Stimulated activated naive CD8-positive, alpha-beta T cell treated with anti-CD3 and anti-CD28 coated beads, Interleukin-15, Interleukin-2, amounts not matched to agents 100 ng/mL and 50 ng/mL, for 24 hours (primary cell): ENCODE measurements around the gene JUP.
"Not testable (repeated sequence)": the region's sequence is repeated elsewhere in the genome, so short reads cannot be mapped to it uniquely, and the experiment has no call there.

Experiments used
- H3K27ac Mint-ChIP-seq: one replicate; pipeline ENCODE4 v1.8.0; 2021; ENCODE audit warnings: mild to moderate bottlenecking, mixed read lengths
- H3K27me3 Mint-ChIP-seq: one replicate; pipeline ENCODE4 v1.8.0; 2021; ENCODE audit warnings: mixed read lengths
- H3K36me3 Mint-ChIP-seq: one replicate; pipeline ENCODE4 v1.8.0; 2021; ENCODE audit warnings: low read depth, mixed read lengths
- H3K4me1 Mint-ChIP-seq: one replicate; pipeline ENCODE4 v1.8.0; 2021; ENCODE audit warnings: low read depth, mixed read lengths
- H3K4me3 Mint-ChIP-seq: one replicate; pipeline ENCODE4 v1.8.0; 2021; ENCODE audit warnings: mild to moderate bottlenecking, mixed read lengths
- H3K9me3 Mint-ChIP-seq: one replicate; pipeline ENCODE4 v1.8.0; 2021; ENCODE audit warnings: mixed read lengths

Gene JUP

GRCh38 chr17:41776262-41776900 lies 10.1 kb downstream of the JUP start:
- not testable (repeated sequence) for H3K4me1 Mint-ChIP-seq, H3K27ac Mint-ChIP-seq, H3K36me3 Mint-ChIP-seq, H3K27me3 Mint-ChIP-seq, H3K9me3 Mint-ChIP-seq, H3K4me3 Mint-ChIP-seq

- H3K9me3 Mint-ChIP-seq: no peaks in the 10 kb centered on the region
- no peak overlapping the region for H3K27ac Mint-ChIP-seq
- no peaks in the 10 kb centered on the region for H3K36me3 Mint-ChIP-seq
- H3K4me3 Mint-ChIP-seq: no peak overlapping the region
- H3K27me3 Mint-ChIP-seq: no peaks in the 10 kb centered on the region
- H3K4me1 Mint-ChIP-seq: no peaks in the 10 kb centered on the region
Observed at GRCh38 chr17:41775394-41776226, 10.9 kb downstream of the JUP start.

DNA sequence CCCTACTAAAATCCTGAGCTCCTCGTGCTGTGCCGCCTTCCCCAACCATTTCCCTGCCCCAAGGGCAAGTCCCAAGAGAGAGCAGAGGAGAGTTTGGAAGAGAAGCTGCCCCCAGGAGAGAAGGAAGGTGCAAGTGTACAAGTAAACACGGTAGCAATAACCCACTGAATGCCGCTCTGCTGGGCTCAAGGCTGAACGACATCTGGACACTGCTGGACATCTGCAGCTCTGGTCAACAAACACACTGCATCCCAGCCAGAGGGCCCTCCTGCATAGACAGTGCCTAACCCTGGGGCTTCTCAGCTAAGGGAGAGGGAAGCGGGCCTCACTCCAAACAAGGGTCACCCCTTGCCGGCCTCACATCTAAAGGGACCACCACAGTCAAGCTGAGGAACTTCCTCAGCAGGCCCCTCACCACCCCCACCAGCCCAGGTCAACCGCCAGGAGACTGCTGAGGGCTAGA lies 12.7 kb downstream of the JUP start:
- H3K4me1 Mint-ChIP-seq: no peaks in the 10 kb centered on the region
- H3K9me3 Mint-ChIP-seq: no peaks in the 10 kb centered on the region
- H3K36me3 Mint-ChIP-seq: no peaks in the 10 kb centered on the region
- H3K4me3 Mint-ChIP-seq: no peak overlapping the region
- no peaks in the 10 kb centered on the region for H3K27me3 Mint-ChIP-seq
- H3K27ac Mint-ChIP-seq: no peak overlapping the region

GRCh38 chr17:41773190-41773588 lies 13.3 kb downstream of the JUP start:
- no peaks in the 10 kb centered on the region for H3K36me3 Mint-ChIP-seq
- H3K27me3 Mint-ChIP-seq: no peaks in the 10 kb centered on the region

DNA sequence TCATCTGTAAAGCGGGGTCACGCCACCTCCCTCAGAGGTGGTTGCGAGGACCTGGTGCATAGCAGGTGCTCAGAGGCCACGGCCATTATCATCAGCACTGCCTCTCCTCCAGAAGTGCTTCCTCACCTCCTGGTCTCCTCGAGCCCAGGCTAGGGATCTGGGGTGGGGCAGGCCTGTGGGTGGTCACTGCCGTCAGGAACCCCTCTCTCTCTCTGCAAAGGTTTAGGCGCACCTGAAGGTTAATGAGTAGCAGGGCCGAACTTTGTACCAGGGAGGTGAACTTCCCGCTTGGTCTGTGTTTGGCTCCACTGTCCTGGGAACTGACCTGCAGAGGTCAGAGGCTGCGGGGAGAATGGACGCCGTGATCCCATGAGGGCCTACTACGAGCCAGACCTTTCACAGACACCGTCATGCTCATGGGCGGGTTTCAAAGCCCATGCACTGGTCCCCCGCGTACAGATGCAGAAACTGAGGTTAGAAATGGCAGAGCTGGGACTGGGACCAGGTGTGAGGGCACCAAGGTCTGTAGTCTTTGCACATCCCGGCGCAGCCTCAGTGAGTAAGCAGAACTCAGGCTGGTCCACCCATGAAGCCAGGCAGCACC lies 13.8 kb downstream of the JUP start:
- Mint-ChIP-seq H3K4me1 (no peaks in the 10 kb centered on the region), H3K4me3 (no peak overlapping the region), H3K27me3 (no peaks in the 10 kb centered on the region), H3K36me3 (no peaks in the 10 kb centered on the region), H3K9me3 (no peaks in the 10 kb centered on the region), H3K27ac (no peak overlapping the region)

More at GRCh38 chr17:41773190-41773588, 13.3 kb downstream of the JUP start:
- no peaks in the 10 kb centered on the region for H3K9me3 Mint-ChIP-seq
- H3K4me1 Mint-ChIP-seq: no peaks in the 10 kb centered on the region
- H3K4me3 Mint-ChIP-seq: no peak overlapping the region
- H3K27ac Mint-ChIP-seq: no peak overlapping the region

- Mint-ChIP-seq H3K36me3 (no peaks in the 10 kb centered on the region), H3K4me3 (no peak overlapping the region), H3K9me3 (no peaks in the 10 kb centered on the region), H3K4me1 (no peaks in the 10 kb centered on the region), H3K27ac (no peak overlapping the region), H3K27me3 (no peaks in the 10 kb centered on the region)
Observed at GRCh38 chr17:41772218-41772585, 14.3 kb downstream of the JUP start.

GRCh38 chr17:41771389-41772206 lies 14.9 kb downstream of the JUP start:
- no peaks in the 10 kb centered on the region for H3K4me1 Mint-ChIP-seq
- no peaks in the 10 kb centered on the region for H3K9me3 Mint-ChIP-seq
- H3K27me3 Mint-ChIP-seq: no peaks in the 10 kb centered on the region
- no peak overlapping the region for H3K4me3 Mint-ChIP-seq
- peak overlapping the region; percentile 16 for H3K27ac Mint-ChIP-seq
- H3K36me3 Mint-ChIP-seq: no peaks in the 10 kb centered on the region

GRCh38 chr17:41769985-41770384 lies 16.5 kb downstream of the JUP start:
- no peak overlapping the region for H3K4me3 Mint-ChIP-seq
- no peaks in the 10 kb centered on the region for H3K9me3 Mint-ChIP-seq
- H3K36me3 Mint-ChIP-seq: no peaks in the 10 kb centered on the region
- no peaks in the 10 kb centered on the region for H3K27me3 Mint-ChIP-seq
- H3K4me1 Mint-ChIP-seq: no peaks in the 10 kb centered on the region
- H3K27ac Mint-ChIP-seq: no peak overlapping the region

- Mint-ChIP-seq H3K36me3 (no peaks in the 10 kb centered on the region), H3K9me3 (no peaks in the 10 kb centered on the region), H3K27me3 (no peaks in the 10 kb centered on the region), H3K27ac (no peak overlapping the region), H3K4me1 (no peaks in the 10 kb centered on the region), H3K4me3 (no peak overlapping the region)
Observed at GRCh38 chr17:41769346-41769862, 17.1 kb downstream of the JUP start.

- no peaks in the 10 kb centered on the region for H3K27me3 Mint-ChIP-seq
- H3K9me3 Mint-ChIP-seq: no peaks in the 10 kb centered on the region
- no peak overlapping the region for H3K27ac Mint-ChIP-seq
- no peaks in the 10 kb centered on the region for H3K4me1 Mint-ChIP-seq
- H3K36me3 Mint-ChIP-seq: no peaks in the 10 kb centered on the region
- H3K4me3 Mint-ChIP-seq: no peak overlapping the region
Observed at GRCh38 chr17:41768682-41769288, 17.7 kb downstream of the JUP start.

DNA sequence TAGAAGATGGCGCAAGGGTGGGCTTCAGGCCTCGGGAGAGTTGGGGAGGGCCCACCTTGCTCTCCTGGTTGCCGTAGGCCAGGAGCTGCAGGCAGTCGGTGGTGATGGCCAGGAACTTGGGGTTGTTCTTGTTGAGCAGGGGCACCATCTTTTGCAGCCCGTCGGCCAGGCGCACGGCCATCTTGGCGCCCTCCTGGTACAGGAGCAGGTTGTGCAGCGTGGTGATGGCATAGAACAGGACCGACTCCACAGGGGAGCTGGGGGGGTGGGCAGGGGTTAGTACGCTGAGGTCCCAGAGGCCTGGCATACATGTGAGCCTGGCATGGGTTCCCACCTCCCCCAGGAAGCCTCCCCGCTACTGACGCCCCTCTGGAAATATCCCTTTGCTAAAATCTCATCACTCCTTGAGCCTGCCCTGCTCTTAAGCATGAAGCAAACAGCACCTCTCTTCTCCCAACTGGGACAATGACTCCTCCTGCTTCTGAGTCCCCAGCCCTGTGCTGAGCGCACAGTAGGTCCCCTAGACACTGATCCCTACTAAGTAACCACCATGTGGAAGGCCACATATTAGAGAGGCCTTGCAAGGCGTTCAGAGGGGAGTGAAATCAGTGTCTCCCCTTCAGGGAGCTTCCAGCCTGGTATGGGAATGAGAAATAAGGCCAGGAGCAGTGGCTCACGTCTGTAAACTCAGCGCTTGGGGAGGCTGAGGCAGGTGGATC lies 19.0 kb downstream of the JUP start:
- Mint-ChIP-seq H3K4me3 (no peak overlapping the region), H3K27me3 (no peaks in the 10 kb centered on the region), H3K9me3 (no peaks in the 10 kb centered on the region), H3K27ac (peak overlapping the region; percentile 65), H3K4me1 (no peaks in the 10 kb centered on the region), H3K36me3 (no peaks in the 10 kb centered on the region)

DNA sequence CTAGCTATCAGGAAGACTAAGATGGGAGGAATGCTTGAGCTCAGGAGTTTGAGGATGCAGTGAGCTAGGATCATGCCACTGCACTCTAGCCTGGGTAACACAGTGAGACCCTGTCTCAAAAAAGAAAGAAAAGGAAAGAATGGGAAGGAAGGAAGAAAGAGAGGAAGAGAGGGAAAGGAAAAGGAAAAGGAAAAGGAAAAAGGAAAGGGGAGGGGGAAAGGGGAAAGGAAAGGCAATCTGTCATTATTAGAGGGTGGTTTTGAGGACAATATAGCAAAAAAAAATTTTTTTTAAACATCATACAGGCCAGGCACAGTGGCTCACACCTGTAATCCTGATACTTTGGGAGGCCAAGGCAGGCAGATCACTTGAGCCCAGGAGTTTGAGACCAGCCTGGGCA lies 20.4 kb downstream of the JUP start:
- Mint-ChIP-seq H3K4me3 (no peak overlapping the region), H3K27ac (no peak overlapping the region), H3K9me3 (no peaks in the 10 kb centered on the region), H3K27me3 (no peaks in the 10 kb centered on the region), H3K36me3 (no peaks in the 10 kb centered on the region), H3K4me1 (no peaks in the 10 kb centered on the region)

- no peaks in the 10 kb centered on the region for H3K36me3 Mint-ChIP-seq
- no peaks in the 10 kb centered on the region for H3K4me1 Mint-ChIP-seq
- H3K27me3 Mint-ChIP-seq: no peaks in the 10 kb centered on the region
- H3K27ac Mint-ChIP-seq: no peak overlapping the region
- no peaks in the 10 kb centered on the region for H3K9me3 Mint-ChIP-seq
- H3K4me3 Mint-ChIP-seq: no peak overlapping the region
Observed at GRCh38 chr17:41763327-41763726, 23.2 kb downstream of the JUP start.

DNA sequence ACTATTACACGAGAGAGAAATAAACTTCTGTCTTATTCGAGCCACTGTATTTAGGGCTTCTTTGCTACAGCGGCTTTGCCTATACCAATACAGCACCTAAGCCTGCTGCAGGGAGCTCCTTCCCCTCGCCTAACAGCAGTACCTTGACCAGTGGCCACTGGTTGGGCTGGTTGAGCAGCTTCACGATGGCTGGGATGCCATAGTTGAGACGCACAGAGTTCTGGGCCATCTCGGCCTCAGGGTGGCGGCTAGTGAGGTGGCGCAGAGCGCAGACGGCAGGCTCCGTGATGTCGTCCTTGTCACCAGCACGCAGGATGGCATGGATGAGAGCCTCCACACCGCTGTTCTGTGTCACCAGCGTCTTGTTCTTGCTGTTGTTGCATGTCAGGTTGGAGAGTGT lies 23.7 kb downstream of the JUP start:
- H3K27me3 Mint-ChIP-seq: no peaks in the 10 kb centered on the region
- no peaks in the 10 kb centered on the region for H3K36me3 Mint-ChIP-seq
- H3K4me1 Mint-ChIP-seq: no peaks in the 10 kb centered on the region
- no peak overlapping the region for H3K27ac Mint-ChIP-seq
- no peaks in the 10 kb centered on the region for H3K9me3 Mint-ChIP-seq
- H3K4me3 Mint-ChIP-seq: no peak overlapping the region
